NOMO-1 (cell line): ENCODE measurements around the gene ZNF140.

Experiments
- DNase-seq, 2 experiments: peaks; one replicate each; lab custom pipeline; 2025; ENCODE audit not compliant: unreplicated experiment in 2 of 2; lab: John Stamatoyannopoulos, UW

The ZNF140 gene

GRCh38 chr12:133080368-133081158 is at the start of gene ZNF140:
Gene ZNF140 (plus strand): TSS chr12:133080923. CDS start chr12:133081321, 398 bp downstream.
- DNase-seq, result peak; percentile 97

- DNase-seq, result peak; percentile 93 to 98
Measured at GRCh38 chr12:133037207-133038005, 43.3 kb upstream of the ZNF140 start, which contains the start of gene ZNF84. Gene ZNF84 (plus strand): TSS chr12:133037509. CDS start chr12:133041468, 3,959 bp downstream.

GRCh38 chr12:133038118-133038709 is 42.5 kb upstream of the ZNF140 start:
- DNase-seq, result peak in 1 of 2 experiments; percentile 26

- no peak for DNase-seq
Measured at GRCh38 chr12:133046698-133047097, 34.0 kb upstream of the ZNF140 start.

- DNase-seq, result no peak
Measured at GRCh38 chr12:133057446-133057845, 23.3 kb upstream of the ZNF140 start.

GRCh38 chr12:133058203-133059113 is 22.3 kb upstream of the ZNF140 start:
- no peak for DNase-seq

GRCh38 chr12:133061954-133062353 is 18.8 kb upstream of the ZNF140 start:
- DNase-seq, result no peak

- no peak for DNase-seq
Measured at GRCh38 chr12:133063556-133063955, 17.2 kb upstream of the ZNF140 start.

- no peak for DNase-seq
Measured at GRCh38 chr12:133073836-133074235, 6.9 kb upstream of the ZNF140 start.

- peak; percentile 97 to 98 for DNase-seq
Measured at GRCh38 chr12:133080026-133080367, 726 bp upstream of the ZNF140 start.

- peak in 1 of 2 experiments; percentile 58 for DNase-seq
Measured at GRCh38 chr12:133081159-133081780, 547 bp downstream of the ZNF140 start.

GRCh38 chr12:133083345-133083744 is 2.6 kb downstream of the ZNF140 start:
- no peak for DNase-seq

GRCh38 chr12:133105620-133106019 is 24.9 kb downstream of the ZNF140 start:
- DNase-seq, result no peak

GRCh38 chr12:133106253-133106652 is 25.5 kb downstream of the ZNF140 start:
- no peak for DNase-seq

GRCh38 chr12:133107121-133107520 is 26.4 kb downstream of the ZNF140 start:
- DNase-seq, result no peak

GRCh38 chr12:133108150-133108549 is 27.4 kb downstream of the ZNF140 start:
- no peak for DNase-seq

GRCh38 chr12:133120385-133121191 is 39.9 kb downstream of the ZNF140 start:
- no peak for DNase-seq

- no peak for DNase-seq
Measured at GRCh38 chr12:133124674-133125073, 44.0 kb downstream of the ZNF140 start.
